AG09319 (cell line): ENCODE measurements around the gene MYMK.

Experiments
- DNase-seq: peaks from one replicate; pipeline ENCODE4 v3.0.0-alpha.2; 2010; ENCODE audit warnings: low read depth; ENCODE audit errors: extremely low read depth
- TF ChIP-seq, protein P1 (sequence below): IDR thresholded peaks from 2 replicates; pipeline ENCODE4 v1.5.1; 2011; ENCODE audit warnings: low read depth, mild to moderate bottlenecking, inconsistent platforms, low read length, moderate library complexity

The MYMK gene

DNA sequence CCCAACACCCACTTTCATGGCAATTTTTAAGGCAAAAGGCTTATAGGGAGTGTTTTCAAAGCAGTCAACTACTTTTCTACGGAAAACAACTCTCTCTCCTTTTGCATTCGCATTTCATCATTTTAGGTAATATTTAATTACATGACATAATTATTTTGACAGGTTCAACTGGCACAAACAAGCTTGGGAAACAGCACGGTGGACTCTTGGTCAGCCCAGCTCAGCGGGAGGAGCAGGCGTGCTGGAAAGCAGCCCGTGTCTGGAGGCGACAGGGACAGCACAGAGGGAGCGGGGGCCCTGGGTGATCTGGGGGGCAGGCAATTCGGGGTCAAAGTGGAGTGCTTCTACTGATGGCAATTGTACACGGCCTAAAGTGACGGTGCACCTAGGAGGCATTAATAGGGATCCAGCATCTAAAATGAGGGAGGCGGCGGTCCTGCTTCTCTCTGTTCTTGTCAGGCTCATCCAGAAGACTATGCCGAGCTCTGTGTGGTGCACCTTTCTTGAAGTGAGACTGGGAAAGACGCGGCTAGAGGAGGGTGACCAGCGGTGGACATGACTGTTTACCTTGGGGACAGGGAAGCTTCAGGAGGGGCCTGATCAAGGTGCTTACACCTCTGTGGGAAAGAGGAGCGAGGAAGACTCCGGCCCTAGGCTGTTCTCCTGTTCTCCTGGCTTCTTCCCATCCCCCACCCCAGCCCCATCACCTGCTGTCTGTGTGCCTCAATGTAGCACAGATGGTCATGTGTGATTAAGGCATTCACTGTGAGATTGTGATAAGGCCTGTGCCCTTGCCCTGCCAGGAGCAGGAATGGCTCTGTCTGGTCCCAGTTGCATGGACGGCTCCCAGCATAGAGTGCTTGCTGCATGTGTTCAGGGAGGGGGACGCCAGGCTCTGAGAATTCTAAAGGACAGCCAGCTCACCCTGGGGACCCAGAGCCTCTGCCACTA is 3.4 kb downstream of the MYMK start:
- TF ChIP-seq, protein P1, sequence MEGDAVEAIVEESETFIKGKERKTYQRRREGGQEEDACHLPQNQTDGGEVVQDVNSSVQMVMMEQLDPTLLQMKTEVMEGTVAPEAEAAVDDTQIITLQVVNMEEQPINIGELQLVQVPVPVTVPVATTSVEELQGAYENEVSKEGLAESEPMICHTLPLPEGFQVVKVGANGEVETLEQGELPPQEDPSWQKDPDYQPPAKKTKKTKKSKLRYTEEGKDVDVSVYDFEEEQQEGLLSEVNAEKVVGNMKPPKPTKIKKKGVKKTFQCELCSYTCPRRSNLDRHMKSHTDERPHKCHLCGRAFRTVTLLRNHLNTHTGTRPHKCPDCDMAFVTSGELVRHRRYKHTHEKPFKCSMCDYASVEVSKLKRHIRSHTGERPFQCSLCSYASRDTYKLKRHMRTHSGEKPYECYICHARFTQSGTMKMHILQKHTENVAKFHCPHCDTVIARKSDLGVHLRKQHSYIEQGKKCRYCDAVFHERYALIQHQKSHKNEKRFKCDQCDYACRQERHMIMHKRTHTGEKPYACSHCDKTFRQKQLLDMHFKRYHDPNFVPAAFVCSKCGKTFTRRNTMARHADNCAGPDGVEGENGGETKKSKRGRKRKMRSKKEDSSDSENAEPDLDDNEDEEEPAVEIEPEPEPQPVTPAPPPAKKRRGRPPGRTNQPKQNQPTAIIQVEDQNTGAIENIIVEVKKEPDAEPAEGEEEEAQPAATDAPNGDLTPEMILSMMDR: no peak
- no peak for DNase-seq

DNA sequence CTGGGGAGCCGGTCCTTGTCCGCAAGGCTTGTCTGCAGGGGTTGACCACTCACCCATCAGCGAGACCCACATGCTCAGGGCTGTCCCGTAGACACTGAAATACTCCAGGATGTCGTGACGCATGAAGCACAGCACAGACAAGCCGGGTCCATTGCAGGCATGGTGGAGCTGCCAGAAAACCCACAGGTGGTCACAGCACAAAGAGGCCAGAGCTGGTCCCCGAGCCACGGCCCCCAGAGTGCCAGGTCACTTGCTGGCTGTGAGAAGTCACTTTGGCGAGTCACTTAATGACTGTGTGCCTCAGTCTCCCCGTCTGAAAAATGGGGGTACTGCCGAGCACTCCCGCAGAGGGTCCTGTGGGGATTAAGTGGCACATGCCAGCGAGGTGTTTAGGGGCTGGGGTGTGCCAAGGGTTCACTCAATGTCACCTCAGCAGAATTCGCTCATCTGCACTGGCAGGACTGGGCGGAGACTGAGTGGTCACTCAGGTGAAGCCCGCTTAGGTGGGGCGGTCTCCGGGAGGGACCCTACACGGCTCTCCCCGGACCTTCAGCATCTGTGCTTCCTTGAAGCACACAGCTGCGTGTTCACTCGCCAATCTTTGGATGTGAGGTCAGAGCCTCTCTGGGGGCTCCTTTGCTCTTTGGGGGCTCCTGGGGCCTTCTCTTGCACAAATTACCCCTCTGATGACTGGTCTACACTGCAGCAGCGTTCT is 4.5 kb downstream of the MYMK start:
- TF ChIP-seq, protein P1: no peak
- no peak for DNase-seq

- no peak for DNase-seq
- TF ChIP-seq, protein P1: no peak
Measured at GRCh38 chr9:133519693-133520092, 5.1 kb downstream of the MYMK start.

DNA sequence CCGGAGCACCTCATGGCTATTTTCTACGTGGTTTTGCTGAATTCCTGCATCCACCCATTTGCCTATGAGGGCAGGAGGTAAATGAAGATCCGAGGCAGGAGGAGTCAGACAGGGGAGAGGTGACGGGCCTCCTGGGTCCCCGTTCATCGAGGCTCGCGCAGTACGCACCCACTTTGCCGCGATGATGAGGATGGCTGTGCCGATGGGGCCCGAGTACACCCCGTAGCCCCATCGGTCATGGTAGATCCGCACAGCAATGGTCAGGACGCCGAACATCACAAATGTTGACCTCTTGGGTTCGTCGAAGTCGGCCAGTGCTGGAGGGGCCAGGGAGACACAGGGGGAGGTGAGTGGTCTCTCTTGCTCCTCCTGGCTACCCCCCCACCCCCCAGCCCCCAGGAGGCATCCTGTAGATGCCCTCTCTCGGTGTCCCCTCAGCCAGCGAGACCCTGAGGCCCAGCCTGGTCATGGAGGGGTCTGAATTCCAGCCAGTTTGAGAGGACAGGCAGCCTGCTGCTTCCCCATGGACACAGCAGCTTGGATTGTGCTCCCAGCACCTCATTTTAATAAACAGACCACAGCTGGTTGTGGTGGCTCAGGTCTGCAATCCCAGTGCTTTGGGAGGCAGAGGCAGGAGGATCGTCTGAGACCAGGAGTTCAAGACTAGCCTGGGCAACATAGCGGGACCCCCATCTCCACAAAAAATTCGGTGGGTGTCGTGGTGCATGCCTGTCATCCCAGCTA is 5.9 kb downstream of the MYMK start:
- no peak for DNase-seq
- TF ChIP-seq, protein P1: no peak

GRCh38 chr9:133518200-133518599 is 6.6 kb downstream of the MYMK start:
- TF ChIP-seq, protein P1: no peak
- DNase-seq: no peak

DNA sequence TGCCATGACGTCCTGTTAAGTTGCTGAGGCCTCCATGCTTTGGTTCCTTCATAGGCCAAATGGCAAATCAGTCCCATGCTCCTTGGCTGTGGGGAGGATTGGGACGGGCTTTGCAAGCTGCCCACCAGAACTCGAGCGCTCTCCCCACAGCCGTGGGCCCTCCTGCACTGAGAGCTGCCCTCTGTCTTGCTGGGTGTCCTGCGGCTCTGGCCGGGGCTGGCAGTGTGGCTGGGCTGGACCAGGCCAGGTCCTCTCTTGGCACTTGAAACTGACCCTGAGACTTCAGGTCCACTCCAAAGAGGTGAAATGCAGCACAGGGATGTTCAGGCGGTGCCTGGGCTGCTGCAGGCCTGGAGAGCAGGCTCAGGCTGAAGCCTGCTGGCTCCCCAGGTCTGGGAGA is 7.0 kb downstream of the MYMK start:
- no peak for DNase-seq

More for the DNA sequence above, 7.0 kb downstream of the MYMK start:
- TF ChIP-seq, protein P1: no peak
